ENCODE measurements around the gene EID2.

EID2 gene

GRCh38 chr19:39539518-39540332, at the start of gene EID2:
Gene EID2, minus strand, starts transcription at chr19:39540161. Its CDS starts 82 bp downstream, at chr19:39540079.
- DNase-seq, result peak; percentile 91

DNA sequence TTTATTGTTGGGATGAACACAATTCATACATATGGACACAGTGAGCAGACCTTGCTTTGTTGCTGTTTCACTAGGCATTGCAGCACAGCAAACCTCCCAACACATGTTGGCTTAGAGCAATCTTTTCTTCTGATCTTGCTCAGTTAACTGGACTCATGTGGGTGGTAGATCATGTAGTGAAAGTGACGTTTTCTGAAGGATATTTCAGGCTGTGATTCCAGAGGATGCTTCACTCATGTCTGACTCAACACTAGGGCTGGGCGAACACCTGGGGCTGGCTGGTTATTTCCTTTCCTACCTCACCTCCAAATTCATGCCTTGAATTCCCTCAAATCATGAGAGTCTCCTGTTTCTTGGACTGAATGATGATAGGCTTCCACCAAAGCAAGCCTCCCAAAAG, 48.1 kb upstream of the EID2 start:
- no peak for DNase-seq

DNA sequence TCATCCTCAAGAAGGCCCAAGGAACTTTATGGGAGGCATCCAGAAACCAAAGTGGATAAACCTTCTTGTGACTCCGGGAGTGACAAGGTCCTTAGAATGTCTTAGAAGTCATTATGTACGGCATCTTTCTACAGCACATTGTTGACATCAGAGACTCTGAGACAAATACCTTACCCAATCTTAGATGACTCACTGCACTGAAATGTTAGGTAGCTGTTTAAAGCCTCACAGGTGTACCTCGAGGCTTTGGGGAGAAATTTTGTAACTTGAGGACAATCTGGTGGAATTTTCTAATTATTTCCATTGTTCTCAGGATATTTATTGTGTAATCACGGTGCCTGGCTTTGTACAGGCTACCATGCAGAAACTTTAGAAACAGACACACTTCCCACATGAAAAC, 47.5 kb upstream of the EID2 start:
- no peak for DNase-seq

- no peak for DNase-seq
Observed at GRCh38 chr19:39582891-39583625, 43.1 kb upstream of the EID2 start.

DNA sequence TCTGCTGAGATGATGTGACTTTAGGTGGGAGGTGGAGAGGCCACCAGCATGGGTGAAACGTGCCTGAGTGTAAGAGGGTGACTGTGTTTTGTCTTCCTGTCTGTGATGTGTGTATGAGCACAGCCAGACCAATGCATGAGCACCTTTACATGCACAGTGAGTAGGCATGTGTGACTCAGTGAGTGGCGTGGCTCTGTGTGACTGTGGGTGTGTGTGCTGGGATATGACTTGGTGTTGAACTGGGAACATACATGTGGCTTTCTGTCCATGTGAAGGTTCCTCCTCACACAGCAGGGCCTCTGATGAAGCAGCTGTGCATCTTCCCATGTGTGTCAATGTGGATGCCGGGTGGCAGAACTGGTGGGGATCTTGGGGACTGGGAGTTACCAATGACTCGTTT, 42.5 kb upstream of the EID2 start:
- peak; percentile 5 for DNase-seq

GRCh38 chr19:39568604-39569003, 28.6 kb upstream of the EID2 start:
- no peak for DNase-seq

DNA sequence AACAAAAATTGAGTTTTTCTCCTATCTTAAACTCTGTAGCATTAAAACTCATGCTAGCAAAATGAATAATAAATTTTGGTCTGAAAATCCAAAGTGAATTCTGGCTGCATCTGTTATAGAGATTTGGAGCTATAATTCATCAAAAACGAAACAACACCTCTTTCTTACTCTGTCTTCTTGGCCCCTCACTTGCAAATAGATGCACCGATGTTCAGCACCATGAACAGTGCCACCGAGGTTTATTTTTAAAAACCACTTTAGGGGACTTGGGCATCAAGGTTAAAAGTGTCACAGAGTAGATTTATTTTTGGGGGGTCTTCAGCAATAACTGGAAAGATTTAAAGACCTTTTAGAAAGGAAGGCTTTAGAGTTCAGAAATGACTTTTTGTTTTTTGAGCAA, 26.1 kb upstream of the EID2 start:
- DNase-seq, result no peak

DNA sequence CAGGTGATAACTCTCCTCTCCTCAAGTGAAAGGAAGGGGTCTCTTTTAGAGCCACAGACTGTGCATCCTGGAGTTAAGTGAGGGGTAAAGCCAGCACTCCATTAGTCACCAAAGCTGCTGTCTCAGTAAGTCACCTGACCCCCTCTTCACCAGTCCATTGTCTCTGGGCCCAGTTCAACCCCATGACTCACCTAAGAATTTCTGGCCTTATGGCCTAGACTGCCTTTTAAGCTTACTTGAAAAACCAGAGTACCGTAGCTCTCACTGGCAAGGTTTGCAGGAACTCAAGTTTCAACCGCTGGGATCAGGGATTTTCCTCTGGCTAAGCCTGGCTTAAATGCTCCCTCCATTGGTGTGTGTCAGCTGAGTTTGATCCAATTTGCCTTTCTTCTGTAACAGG, 23.4 kb upstream of the EID2 start:
- no peak for DNase-seq

DNA sequence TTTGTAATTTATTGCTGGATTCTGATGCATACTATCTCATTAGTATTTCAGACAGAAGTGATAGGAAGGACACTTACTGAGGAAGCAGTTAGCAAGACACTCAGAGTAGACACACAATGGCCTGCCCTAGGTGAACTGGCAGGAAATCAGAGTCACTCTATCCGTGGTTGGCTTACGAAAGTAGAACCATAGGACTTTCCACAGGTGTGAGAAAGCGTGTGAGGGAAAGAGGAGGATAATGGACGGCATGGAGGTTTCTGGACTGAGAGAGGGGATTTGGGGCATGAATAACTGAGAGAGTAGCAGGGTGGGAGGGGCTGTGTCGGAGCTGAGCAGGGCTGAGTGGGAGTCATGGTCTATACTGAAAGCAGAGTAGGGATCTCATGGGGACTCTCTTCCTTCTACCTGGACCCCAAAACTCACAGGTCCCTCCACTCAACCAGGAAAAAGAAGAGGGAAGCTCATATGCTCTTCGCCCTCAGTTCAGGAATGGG, 18.7 kb upstream of the EID2 start:
- no peak for DNase-seq

DNA sequence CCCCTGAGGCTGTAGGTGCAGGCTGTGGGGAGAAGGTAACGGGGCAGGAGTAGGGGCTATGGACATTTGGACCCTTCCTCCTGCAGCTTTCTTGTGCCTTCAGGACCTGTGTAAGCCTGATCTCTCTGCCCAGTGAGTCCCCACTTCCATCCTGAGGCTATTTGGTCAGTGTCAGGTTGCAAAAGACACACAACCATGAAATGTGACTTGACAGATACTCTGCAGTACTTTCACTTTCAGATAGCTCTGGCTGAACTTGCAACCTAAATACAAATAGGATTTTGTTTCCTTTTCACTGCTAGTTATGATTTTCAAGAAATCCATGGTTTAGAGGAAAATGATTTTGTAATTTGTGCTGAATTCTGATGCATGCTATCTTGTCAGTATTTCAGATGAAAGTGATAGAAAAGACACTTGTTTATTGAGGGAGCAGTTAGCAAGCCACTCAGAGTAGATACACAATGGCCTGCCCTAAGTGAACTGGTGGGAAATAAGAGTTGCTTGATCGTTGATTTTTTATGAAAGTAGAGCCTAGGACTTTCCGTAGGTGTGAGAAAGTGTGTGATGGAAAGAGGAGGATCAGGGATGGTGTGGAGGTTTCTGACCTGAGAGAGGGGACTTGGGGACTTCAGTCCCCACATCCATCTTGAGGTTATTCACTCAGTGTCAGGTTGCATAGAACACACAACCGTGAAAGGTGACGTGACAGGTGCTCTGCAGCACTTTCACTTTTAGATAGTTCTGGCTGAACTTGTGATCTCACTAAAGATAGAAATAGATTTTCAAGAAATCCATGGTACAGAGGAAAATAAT, 18.1 kb upstream of the EID2 start:
- DNase-seq, result peak; percentile 7

GRCh38 chr19:39555883-39556282, 15.9 kb upstream of the EID2 start:
- DNase-seq, result no peak

GRCh38 chr19:39554701-39555311, 14.8 kb upstream of the EID2 start:
- DNase-seq, result no peak

- DNase-seq, result no peak
Observed at GRCh38 chr19:39553082-39553652, 13.2 kb upstream of the EID2 start.

DNA sequence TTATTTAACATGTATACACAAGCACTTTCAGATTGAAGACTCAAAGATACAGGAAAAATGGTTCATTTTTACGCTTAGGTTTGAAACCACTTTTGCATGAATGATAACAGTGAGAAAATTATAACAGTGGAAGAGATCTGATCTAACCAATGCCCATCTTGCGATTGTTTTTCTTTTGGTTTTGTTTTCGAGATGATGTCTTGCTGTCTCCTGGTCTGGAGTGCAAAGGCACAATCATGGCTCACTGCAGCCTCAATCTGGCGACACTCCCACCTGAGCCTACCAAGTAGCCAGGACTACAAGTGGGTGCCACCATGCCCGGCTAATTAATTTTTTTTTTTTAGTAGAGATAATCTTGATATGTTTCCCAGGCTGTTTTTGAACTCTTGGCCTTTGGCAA, 10.2 kb upstream of the EID2 start:
- DNase-seq, result no peak

GRCh38 chr19:39546599-39546998, 6.6 kb upstream of the EID2 start:
- no peak for DNase-seq

- DNase-seq, result no peak
Observed at GRCh38 chr19:39544911-39545310, 5.0 kb upstream of the EID2 start.

DNA sequence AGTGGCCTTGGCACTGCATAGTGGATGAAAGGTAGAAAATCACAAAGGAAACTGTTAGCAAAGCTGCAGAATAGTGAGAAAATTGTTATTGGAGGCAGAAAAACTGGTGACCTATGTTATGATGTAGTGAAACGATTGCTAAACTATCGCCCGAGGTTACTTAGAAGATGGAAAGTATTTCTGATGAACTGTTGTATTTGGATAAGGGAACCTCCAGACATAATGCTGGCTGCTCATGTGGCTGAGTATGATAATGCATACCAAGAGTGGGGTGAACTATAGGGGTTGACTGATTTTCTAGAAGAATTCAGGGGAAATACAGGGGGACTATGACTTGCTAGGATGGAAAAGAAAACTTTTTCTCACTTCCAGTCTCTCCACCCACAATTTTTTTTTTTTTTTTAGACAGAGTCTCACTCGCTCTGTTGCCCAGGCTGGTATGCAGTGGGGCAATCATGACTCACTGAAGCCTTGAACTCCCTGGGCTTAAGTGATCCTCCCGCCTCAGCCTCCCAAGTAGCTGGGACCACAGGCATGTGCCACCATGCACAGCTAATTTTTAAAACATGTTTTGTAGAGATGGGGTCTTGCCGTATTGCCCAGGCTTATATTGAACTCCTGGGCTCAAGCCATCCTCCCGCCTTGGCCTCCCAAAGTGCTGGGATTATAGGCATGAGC, 4.4 kb upstream of the EID2 start:
- DNase-seq, result no peak

GRCh38 chr19:39543477-39543857, 3.5 kb upstream of the EID2 start:
- no peak for DNase-seq

DNA sequence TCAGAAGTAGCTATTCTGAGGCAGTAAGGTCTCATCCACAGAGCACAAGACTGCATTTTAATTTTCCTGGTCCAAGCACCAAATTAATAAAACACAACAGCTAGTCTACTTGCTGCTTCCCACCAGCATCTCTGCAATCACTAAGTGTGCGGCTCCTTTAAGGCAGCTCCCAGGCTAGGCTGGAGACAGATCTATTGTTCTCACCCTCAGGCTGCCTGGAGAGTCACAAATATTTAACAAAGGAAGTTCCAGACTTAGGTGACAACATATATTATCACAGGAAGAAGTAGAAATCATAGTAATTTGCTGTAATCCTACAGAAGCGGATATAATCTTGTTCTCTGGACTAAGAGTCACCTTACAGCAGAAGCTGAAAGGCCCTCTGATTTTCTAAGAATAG, 2.2 kb upstream of the EID2 start:
- DNase-seq, result no peak

DNA sequence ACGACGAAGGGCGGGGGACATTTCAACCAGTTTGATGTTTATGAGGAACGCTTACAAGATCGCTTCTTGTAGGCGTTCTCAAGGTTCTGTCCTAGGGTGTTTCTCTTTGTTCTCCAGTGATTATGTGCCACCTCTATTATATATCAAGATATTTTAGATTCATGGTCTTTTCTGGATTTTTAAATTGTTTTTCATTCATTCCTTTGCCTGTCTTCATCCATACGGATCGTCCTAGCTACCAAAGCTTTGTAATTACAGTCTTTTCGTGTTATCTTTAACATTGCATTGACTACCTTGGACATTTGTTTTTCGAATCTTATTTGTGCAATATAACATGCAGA, 342 bp upstream of the EID2 start:
- DNase-seq, result no peak

- no peak for DNase-seq
Observed at GRCh38 chr19:39539165-39539517, 820 bp downstream of the EID2 start.

- no peak for DNase-seq
Observed at GRCh38 chr19:39533791-39534190, 6.2 kb downstream of the EID2 start.
